Coronary artery (tissue), 2 donors: ENCODE results near the gene SEMA3C.

ENCODE experiments used
- DNase-seq: peaks from one replicate; pipeline ENCODE4 v3.0.0-alpha.2; 2017; ENCODE audit warnings: low spot score
- H3K27ac ChIP-seq, 2 donors: fragments of 200-600 bp; sonication (generic); one replicate each; pipeline ENCODE4 v1.5.1; 2016 to 2019
- H3K4me3 ChIP-seq: fragments of 200-600 bp; sonication (generic); 2 replicates; pipeline ENCODE4 v1.5.1; 2016; ENCODE audit warnings: mild to moderate bottlenecking, moderate library complexity
- CTCF ChIP-seq: fragments of 200-600 bp; sonication (generic); IDR thresholded peaks from one replicate; pipeline ENCODE4 v1.5.1; 2019; ENCODE audit warnings: antibody characterized with exemption

Gene SEMA3C

GRCh38 chr7:80902716-80903308 is 16.0 kb downstream of the SEMA3C start:
- H3K27ac ChIP-seq: no peak overlapping the region
- DNase-seq: no peak
- no peak for TF ChIP-seq CTCF
- no peak overlapping the region for H3K4me3 ChIP-seq

- no peak overlapping the region for H3K4me3 ChIP-seq
- no peak for TF ChIP-seq CTCF
- no peak for DNase-seq
- H3K27ac ChIP-seq: peak overlapping the region; percentile 8
Observed at GRCh38 chr7:80902019-80902418, 16.8 kb downstream of the SEMA3C start.

- DNase-seq: no peak
- no peak for TF ChIP-seq CTCF
- Histone ChIP-seq H3K4me3 (no peak overlapping the region), H3K27ac (peak overlapping the region; percentile 8 to 62)
Observed at GRCh38 chr7:80900583-80901576, 18.0 kb downstream of the SEMA3C start.

- Histone ChIP-seq H3K4me3 (no peak overlapping the region), H3K27ac (peak overlapping the region in 1 of 2 donors; percentile 35)
- no peak for DNase-seq
- TF ChIP-seq CTCF: no peak
Observed at GRCh38 chr7:80896906-80897598, 21.8 kb downstream of the SEMA3C start.

- no peak for TF ChIP-seq CTCF
- DNase-seq: no peak
Observed at GRCh38 chr7:80895056-80895455, 23.8 kb downstream of the SEMA3C start.

GRCh38 chr7:80891259-80891544 is 27.6 kb downstream of the SEMA3C start:
- no peak for DNase-seq
- Histone ChIP-seq H3K4me3 (no peak overlapping the region), H3K27ac (no peak overlapping the region)
- no peak for TF ChIP-seq CTCF

More at GRCh38 chr7:80895056-80895455, 23.8 kb downstream of the SEMA3C start:
- no peak overlapping the region for H3K4me3 ChIP-seq
- no peak overlapping the region for H3K27ac ChIP-seq
